ENCODE data around the gene TAX1BP3.

Gene TAX1BP3

DNA sequence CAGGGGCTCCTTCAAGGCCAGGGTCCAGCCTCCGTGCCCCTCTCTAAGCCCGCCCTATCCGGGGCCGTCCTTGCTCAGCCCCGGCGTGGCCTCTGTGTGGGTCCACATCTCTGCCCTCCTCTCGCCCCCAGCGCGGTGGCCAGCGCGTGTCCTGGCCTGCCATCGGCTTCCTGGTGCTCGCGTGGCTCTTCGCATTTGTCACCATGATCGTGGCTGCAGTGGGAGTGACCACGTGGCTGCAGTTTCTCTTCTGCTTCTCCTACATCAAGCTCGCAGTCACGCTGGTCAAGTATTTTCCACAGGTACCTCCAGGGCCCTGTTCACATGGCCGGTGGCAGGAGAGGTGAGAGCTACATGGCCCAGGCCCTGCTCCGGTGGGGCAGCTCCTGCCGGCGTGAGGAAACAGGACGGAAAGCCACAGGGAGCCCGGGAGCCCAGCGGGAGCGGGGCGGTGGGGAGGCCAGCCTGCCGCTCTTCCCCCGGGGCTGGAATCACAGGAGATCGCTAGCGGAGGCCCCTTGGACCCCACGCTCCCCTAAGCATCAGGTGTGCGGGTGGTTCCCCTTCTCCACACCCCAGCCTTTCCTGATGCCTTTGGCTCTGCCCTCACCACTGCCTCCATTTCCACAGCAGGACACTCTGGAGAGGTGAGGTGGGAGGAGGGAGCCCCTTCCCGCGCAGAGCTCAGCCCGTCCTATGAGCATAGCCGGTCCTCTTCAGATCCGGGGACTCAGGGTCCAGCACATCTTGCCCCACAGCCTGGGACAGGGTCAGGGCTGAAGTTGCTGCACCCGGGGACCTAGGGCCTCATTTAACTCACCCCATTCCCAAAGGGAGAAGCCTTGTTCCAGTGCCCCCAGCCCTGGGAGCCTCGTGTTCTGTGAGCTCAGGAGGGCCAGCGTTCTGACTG lies 10.2 kb downstream of the TAX1BP3 start:
- no peak for DNase-seq

DNA sequence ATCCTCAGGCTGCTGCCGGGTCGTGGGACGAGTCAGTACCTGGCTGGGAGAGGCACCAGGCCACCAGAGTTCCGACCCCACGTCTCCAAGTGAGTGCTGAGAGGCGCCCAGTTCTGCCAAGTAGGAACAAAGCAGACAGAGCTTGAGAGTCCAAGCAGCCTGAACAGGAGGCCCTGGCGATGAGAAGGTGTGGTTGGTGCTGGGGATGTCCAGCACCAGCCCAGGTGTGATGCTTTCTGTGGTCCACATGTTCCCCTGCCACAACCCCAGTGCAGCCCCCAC lies 10.8 kb downstream of the TAX1BP3 start:
- DNase-seq = no peak

DNA sequence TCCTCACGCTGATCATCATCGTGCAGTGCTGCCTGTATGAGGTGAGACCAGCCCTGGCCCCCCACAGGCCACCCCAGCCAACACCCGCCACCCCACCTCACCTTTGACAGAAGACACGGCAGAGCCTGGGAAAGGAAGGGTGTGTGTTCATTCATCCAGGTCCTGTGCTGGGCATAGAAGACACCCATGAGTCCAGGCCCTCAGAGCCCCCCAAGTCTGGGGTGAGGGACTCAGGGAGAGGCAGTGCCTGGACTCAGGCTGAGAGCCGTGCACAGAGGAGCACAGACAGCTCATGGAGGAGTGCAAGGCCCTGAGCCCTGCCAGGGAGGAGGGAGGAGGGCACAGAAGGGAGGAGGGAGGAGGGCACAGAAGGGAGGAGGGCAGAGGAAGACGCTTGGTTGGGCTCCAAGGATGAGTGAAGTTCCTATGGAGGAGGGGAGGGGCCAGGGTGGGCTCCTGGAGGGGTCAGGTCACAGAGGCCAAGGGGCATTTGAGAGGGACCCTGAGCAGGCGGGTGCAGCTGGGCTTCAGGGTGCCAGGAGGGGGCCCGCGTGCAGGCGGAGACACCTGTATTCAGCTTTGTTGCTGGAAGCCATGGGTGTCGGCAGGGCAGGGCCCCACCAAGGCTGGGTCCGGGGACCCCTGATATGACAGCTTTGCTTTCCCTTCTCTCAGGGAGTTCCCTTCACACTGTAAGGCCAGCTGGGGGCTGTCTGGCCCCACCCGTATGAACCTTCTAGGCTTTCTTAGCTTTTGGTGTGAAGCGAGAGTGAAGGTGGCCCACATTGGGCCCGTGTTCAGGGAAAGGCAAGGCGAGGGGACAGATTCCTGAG lies 11.4 kb downstream of the TAX1BP3 start:
- DNase-seq = no peak

DNA sequence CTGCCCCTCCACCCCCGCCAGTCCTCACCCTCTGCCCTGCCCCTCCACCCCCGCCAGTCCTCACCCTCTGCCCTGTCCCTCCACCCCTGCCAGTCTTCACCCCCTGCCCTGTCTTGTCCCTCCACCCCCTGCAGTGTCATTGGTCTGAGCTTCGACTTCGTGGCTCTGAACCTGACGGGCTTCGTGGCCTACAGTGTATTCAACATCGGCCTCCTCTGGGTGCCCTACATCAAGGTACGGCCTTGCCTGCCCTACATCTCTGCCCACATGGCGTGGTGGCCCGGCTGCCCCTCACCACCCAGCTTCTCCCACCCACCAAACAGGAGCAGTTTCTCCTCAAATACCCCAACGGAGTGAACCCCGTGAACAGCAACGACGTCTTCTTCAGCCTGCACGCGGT lies 12.0 kb downstream of the TAX1BP3 start:
- no peak for DNase-seq

DNA sequence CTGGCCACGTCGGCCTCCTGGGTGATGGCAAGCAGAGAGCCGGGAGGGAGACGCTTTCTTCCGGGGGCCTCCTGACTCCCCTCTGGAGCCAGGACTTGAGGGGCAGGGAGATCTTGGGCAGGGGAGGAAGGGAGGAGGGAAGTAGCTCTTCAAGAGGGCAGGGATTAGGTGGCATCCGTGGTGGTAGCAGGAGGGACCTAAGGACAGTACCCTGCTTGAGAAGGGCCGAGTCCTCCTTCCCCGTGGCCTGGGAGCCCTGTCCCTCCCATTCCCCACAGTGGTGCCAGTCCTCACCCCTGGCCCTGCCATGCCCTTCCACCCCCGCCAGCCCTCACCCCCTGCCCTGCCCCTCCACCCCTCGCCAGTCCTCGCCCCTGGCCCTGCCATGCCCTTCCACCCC lies 12.6 kb downstream of the TAX1BP3 start:
- DNase-seq = no peak

DNA sequence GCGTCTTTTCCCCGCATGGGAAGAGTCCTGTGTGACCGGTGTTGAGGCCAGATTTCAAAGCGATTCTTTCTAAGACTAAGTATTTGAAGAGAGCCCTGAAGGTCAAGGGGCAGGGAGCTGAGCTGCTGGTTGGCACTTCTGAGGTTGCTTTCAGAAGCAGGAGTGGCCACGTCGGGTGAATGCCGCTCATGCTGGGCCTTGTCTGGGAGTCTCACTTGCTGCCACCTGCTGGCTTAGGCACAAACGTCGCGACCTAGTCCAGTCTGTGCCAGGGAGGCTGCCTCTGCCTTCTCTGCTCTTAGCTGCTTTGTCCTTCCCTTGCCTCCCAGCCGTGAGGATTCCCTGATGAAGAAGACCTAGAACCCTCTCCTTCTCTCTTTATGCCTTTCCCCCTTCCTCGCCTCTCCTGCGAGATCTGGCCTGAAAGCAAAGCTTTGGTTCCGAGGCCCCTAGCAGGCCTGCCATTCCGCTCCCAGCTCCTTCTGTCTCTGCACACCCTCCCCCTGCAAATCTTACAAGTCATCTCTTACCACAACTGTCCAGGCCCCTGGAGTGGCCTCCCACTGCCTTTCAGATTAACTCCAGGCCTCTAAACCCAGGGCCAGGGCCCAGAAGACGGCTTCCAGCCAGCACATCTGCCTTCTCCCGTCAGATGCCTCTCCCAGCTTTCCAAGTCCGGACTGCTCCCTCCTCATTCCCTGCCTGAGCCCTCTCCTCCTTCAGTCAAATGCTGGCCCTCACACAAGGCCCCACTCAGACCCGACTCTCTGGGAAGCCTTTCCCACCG lies 20.4 kb downstream of the TAX1BP3 start:
- no peak for DNase-seq

DNA sequence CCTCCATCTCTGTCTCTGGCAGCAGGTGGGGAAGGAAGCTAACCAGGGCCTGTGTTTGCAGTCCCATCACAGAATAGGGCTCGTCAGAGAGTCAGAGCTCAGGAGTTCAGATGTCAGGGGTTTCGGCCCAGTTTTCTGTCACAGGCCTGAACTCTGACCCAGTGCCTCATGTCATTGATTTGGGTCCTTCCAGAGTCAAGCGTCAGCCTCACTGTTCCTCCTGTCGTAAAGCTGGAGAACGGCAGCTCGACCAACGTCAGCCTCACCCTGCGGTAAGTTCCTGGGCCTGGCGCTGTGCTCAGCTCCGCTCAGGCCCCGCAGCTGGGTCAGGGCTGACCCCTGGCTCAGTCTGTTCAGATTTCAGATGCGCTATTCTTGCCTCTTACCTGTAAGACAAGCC lies 21.1 kb downstream of the TAX1BP3 start:
- DNase-seq = no peak

DNA sequence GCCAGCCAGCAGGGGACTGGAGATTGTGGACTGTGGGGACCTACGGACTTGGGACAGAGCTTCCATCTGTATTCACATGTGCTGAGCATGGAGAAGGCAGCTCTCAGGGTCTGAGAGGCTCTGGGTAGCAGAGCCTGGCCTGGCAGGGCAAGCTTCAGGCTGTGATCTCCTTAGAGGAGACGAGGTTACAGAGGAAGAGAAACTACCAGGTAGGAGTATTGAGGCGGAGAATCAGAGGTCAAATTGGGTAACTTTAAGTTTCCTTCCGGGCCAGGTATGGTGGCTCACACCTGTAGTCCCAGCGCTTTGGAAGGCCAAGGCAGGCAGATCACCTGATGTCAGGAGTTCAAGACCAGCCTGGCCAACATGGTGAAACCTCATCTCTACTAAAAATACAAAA lies 23.1 kb downstream of the TAX1BP3 start:
- DNase-seq = no peak

DNA sequence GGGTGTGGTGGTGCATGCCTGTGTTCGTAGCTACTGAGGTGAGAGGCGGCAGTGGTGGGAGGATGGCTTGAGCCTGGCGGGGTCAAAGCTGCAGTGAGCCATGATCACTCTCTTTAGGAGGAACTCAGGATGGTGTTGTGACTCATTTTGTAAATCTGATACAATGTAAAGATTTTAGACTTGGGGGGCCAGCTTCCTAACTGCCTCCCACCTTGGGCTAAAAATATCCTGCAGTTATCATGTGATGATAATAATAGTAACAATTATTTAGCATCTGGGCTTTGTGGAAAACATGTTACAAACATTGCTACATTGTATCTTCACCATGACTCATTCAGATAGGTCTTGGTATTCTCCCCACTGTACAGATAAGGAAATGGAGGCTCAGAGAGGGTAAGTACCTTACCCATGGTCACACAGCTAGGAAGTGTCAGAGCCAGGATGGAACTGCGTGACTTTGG lies 24.5 kb downstream of the TAX1BP3 start:
- DNase-seq = no peak

DNA sequence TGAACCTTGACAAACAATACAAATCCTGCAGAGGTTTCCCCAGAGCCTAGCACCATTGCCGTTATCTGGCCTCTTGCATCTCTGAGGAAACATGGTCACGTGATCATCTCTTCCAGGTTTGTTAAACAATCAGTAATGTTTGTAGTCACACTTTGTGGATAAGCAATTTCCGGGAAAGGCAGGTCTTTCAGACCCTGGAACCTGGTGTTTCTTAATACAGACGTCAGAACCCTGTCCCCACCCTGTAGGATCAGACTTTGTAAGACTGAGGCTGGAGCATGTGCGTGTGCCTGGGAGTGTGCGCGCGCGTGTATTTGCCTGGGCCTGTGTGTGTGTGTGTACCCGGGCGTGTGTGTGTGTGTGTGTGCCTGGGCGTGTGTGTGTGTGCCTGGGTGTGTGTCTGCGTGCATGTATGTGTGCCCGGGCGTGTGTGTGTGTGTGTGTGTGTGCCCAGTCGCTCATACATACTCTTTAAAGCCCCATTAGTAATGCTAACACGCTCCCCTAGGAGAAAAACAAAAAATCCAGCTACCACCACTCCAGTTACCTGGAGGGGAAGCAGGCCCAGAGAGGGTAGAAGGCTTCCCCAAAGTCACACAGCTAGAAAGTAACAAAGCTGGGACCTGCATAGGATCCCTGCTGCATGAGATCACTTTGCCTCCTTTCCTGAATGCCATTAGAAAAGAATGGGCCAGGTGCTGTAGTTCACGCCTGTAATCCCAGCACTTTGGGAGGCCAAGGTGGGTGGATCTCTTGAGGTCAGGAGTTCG lies 26.5 kb downstream of the TAX1BP3 start:
- DNase-seq = no peak

DNA sequence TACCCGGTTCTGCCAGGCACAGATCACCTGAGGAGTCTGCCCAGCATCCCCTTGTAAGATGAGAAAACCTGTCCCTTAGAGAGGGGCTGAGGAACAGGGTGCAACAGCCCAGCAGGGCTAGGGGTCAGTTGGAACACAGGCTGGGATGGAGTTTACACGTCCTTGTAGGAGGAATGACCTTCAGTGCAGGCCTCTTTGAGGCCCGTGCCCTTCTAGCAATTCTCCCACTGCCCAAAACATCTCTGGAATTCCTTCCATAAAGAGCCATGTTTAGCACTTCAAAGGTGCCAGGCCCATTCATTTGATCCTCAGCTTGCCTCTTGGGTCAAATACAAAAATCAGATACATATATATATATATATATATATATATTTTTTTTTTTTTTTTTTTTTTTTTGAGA lies 27.4 kb downstream of the TAX1BP3 start:
- DNase-seq = no peak

DNA sequence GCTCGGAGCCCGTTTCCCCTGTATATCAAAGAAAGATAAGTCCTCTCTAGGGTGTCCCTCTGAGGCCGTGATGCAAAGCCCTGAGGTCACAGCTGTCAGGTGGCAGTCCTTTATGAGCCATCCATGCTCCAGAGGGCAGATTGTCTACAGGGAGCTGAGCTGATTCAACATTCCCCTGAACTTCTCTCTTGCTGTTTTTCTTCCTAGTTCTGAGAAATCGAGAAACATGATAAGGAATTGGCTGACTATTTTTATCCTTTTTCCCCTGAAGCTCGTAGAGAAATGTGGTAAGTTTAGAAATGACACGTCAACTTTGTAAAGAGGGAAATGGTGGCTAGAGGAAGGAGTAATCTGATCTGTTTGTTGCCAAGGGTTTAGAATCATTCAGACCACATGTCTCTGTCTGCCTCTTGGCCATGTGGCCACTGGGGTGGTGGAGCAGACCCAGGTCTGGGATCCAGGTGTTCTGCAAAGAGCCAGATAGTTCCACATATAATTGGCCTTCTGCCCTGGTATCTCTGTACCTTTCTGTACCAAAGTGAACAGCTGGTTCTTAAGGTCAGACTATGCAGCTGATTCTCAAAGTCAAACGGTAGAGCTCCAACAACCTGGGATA lies 28.3 kb downstream of the TAX1BP3 start:
- no peak for DNase-seq

DNA sequence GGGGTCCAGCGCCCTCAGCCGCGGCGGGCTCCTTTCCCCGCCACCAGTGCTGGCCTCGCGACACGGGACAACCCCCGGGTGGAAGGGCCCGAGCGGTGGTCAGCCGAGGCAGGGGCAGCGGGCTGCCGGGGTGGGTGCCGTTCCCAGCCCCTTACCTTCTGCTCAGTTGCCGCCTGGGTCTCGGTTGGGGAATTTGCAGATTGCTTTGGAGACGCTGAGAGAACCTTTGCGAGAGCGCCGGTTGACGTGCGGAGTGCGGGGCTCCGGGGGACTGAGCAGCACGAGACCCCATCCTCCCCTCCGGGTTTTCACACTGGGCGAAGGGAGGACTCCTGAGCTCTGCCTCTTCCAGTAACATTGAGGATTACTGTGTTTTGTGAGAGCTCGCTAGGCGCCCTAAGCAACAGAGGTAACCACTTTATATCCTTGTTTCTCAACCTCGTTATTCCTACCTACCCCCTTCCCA lies 31.4 kb downstream of the TAX1BP3 start:
- no peak for DNase-seq

DNA sequence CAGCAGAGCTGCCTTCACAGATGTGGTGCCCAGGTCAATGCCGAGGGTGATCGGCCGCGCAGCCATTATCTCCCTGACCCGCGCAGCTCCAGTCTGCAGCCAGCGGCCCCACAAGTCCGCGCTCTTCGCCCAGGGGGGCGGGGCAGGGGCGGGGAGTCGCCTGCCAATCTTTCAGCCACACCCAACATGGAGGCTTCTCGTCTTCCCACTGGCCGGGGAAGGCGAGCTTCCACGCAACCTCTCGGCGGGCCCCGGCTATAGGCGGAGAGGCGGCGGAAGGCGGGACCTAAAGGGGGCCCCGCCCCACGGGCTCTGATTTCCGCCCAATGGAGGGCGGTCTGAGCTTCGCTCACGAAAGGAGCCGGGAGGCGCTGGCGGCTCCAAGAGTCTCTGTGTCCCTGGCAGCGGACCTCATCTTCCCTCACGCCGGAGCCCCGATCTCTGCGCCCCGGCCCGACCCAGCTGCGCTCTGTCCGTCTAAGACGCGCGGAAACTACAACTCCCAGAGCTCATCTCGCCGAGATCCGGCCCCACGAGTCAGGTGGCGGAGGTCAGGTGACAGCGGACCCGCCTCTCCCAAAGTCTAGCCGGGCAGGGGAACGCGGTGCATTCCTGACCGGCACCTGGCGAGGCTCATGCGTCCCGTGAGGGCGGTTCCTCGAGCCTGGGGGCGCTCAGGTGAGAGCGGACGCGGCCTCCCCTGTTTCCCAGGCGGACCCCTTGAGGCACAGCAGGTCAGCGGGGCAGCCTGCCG lies 32.0 kb downstream of the TAX1BP3 start, which contains the start of the genes CTNS and SHPK:
TSS of gene CTNS (plus strand) at position 607 of the 754 bp plus-strand sequence. CDS start 3,447 bp downstream, outside the sequence.
TSS of gene SHPK (minus strand) at position 97 of the 754 bp plus-strand sequence. CDS start at position 66, 31 bp downstream.
- DNase-seq = peak; percentile 92

DNA sequence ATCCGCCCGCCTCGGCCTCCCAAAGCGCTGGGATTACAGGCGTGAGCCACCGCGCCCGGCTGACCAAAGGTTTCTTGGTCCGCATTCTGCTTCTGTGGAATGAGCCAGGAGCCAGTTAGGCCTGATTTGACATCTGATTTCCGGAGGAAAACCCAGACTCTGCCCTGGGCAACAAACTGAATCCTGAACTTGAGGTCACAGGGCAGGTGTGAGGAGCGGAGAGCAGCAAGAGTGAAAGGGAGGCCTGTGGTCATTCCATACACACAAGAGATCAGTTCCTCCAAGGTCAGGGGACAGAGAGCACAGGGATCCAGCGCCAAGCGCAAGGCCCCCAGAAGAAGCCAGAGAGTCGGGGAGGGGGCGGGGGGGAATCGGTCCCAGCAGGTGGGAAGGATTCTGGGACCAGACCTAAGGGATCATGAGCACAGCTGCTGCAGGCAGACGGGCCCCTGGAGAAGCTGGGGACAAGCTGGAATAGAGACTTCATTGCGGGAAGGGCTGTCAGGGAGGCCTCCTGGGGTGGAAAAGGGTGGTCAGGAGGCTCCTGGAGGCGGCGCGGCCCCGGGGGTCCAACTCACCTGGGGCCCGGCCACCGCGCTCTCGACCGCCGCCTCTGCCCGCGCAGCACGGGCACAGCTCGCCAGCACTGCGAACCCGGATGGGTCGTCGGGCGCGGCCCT lies 32.8 kb downstream of the TAX1BP3 start:
- no peak for DNase-seq

DNA sequence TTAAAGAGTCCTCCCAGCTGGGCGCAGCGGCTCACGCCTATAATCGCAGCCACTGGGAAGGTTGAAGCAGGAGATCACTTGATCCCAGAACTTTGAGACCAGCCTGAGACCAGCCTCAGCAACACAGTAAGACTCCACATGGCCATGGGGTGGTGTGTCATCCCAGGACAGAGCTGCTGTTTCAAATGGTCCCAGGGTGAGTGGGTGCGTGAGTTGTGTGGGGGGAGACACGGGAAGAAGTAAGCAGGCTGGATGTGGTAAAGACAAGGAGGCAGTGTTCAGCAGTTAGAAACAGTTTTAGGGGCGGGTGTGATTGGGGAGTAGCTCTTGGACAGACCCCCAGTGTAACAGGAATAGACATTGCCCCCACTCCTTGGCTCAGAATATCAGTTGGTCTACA lies 36.1 kb downstream of the TAX1BP3 start:
- no peak for DNase-seq

DNA sequence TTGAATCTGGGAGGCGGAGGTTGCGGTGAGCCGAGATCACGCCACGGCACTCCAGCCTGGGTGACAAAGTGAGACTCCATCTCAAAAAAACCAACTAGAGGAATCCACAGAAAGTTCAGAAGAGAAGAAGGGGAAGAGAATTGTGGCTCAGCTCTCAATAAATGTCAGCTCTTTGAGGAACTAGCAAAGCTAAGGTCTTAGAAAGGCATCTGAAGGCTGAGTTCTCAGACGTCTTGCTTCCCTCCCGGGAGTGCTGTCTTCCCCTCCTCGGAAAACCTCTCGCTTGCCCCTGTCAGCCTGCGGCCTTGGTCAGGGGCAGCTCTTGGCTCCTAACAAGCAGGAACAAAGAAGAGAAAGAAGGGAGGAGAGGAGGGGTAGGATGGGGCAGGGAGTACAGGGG lies 37.6 kb downstream of the TAX1BP3 start:
- DNase-seq = no peak

DNA sequence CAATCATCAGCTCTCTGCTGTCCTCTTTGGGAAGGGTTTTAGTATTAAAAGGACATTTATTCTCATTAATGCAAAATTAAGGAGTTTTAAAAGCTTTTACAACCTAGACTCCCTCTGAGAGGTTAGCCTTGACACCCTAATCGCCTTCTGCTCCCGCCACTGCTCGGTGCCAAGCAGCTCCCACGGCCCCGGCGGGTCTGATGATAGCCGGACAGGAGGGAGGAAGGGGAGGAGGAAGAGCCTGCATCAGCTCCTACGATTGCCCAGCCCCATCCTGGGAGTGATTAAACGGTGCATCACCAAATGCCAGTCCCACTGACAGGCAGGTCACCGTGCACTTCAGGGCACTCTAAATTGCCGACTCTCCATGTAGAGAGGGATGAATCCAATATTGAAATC lies 40.6 kb downstream of the TAX1BP3 start:
- no peak for DNase-seq

DNA sequence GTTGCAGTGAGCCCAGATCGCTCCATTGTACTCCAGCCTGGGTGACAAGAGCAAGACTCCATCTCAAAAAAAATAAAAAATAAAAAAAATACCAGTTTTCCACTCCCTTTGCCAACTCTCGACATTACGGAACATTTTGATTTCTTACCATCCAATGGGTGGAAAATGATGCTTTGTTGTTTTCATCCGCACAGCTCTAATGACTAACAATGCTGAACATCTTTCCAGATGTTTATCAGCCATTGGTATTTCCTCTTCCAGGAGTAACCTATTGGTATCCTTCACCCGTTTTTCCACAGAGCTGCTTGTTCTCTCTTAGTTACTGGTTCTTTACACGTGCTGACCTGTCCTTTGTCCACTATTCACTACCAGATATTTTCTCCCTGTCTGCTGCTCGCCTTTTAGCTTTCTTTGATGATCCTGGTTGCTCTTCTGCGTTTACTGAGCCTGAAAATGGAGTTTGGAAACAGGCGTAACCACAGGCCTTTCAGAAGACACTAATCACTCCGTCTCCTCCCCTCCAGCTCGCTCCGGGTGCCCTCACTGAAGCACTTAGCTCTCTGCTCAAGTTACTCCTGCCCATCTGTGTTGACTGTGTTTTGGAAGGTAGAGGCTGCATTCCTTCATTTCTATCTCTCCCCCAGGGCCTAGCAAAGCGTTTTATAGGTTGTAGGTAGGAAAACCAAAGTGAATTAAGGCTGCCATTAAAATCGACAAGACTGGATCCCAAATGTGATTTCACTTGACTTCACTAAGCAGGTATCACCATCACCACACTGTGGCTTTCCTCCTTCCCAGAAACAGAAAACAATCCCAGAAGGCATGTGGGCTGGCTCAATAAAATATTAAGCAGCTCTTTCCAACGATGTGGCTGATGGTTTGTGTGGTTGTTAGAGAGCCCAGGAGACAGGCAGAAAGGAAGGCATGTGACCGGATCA lies 41.3 kb downstream of the TAX1BP3 start:
- no peak for DNase-seq

Data from effector CD4-positive, alpha-beta T cell (primary cell).